ENCODE measurements around the gene PCGF1. TPM values are rescaled to one million over a fixed set of nuclear protein-coding genes. Genes with fewer than 3 reads are reported as not detected.

PCGF1 gene
- total and polyA plus RNA-seq, 9 of the 15 experiments (the other 6 are each of a cell fraction or from before 2014, with no cell fraction given) = 20.3 to 45.7 (median 29.3) TPM

GRCh38 chr2:74502720-74503505, 4.6 kb downstream of the PCGF1 start (continued):
- TF ChIP-seq GTF3C2 (IDR thresholded peaks at IDR 0.05; ENCODE audit: borderline replicate concordance, extremely low read depth, insufficient read length) (no peak), ZNF584 (CRISPR knock-in tag; IDR thresholded peaks at IDR 0.05; ENCODE audit: low read depth) (no peak), ZNF133 (CRISPR knock-in tag; IDR thresholded peaks at IDR 0.05) (no peak), ERF (CRISPR knock-in tag; IDR thresholded peaks at IDR 0.05) (no peak), CEBPZ (IDR thresholded peaks at IDR 0.05; ENCODE audit: borderline replicate concordance, low read depth, low read length) (no peak), E4F1 (CRISPR knock-in tag; IDR thresholded peaks at IDR 0.05; ENCODE audit: borderline replicate concordance) (no peak), ZNF449 (CRISPR knock-in tag; IDR thresholded peaks at IDR 0.05) (no peak), GABPB2 (CRISPR knock-in tag; conservative IDR thresholded peaks at IDR 0.05) (no peak), ZNF174 (CRISPR knock-in tag; IDR thresholded peaks at IDR 0.05) (no peak), RBM14 (IDR thresholded peaks at IDR 0.05; ENCODE audit: borderline replicate concordance, insufficient read depth, low read depth, low read length) (0 out of 2 replicates have a peak, but pooled peaks have one; percentile 31), ZNF696 (CRISPR knock-in tag; conservative IDR thresholded peaks at IDR 0.05) (no peak), RHOXF2B (CRISPR knock-in tag; conservative IDR thresholded peaks at IDR 0.05) (no peak), TOE1 (IDR thresholded peaks at IDR 0.05; ENCODE audit: borderline replicate concordance) (peak; percentile 93), TOE1 (CRISPR knock-in tag; IDR thresholded peaks at IDR 0.05; ENCODE audit: borderline replicate concordance, low read depth) (no peak), U2AF2 (optimal IDR thresholded peaks at IDR 0.05; ENCODE audit: low read depth, low read length) (no peak), HNRNPUL1 (IDR thresholded peaks at IDR 0.05; ENCODE audit: low read length) (no peak)

All from K562 (cell line).